ENCODE results near the gene EGLN1. TPM values are rescaled to one million over a fixed set of nuclear protein-coding genes. Genes with fewer than 3 reads are reported as not detected.

The EGLN1 gene
- total and polyA plus RNA-seq, 2 of the 8 experiments (the other 6 are each of a cell fraction or from before 2014, with no cell fraction given): 4.0 to 6.4 TPM

- Histone ChIP-seq H4K5ac (ENCODE audit: insufficient read length, low read depth, low read length) (no peak overlapping the region), H3K4me2 (ENCODE audit: insufficient read depth in 1 of 2, low read depth in 2 of 2, low read length in 2 of 2) (no peak overlapping the region; a peak in 1 of 4 replicates), H2BK5ac (ENCODE audit: low read depth, low read length) (no peak overlapping the region), H2BK120ac (replicated peaks; ENCODE audit: low read depth, low read length) (no peak overlapping the region), H3K18ac (ENCODE audit: extremely low read depth, low read length) (no peak overlapping the region), H3K4ac (replicated peaks; ENCODE audit: insufficient read length, low read depth, low read length) (no peak overlapping the region), H3K9ac (replicated peaks in 1 of 4; ENCODE audit: extremely low read depth in 1 of 4, low read depth in 3 of 4, low read length in 3 of 4) (no peak overlapping the region), H3K4me3 (ENCODE audit: extremely low read depth in 1 of 4, insufficient read depth in 2 of 4, low read depth in 3 of 4, low read length in 4 of 4) (0 out of 8 replicates have a peak overlapping the region, but pooled peaks of 1 of the 4 experiments have one; percentile 73), H3K56ac (replicated peaks; ENCODE audit: insufficient read length, low read depth, low read length) (no peak overlapping the region), H2AFZ (ENCODE audit: low read length) (no peak overlapping the region), H3K14ac (ENCODE audit: insufficient read length) (no peak overlapping the region), H4K8ac (ENCODE audit: extremely low read depth, insufficient read depth, low read length) (no peak overlapping the region), H3K79me2 (ENCODE audit: control insufficient read depth in 1 of 2, insufficient read depth in 2 of 2, low read length in 2 of 2) (peaks cover 0 to 13% of the 10 kb centered on the region in 2 experiments; a peak in 2 of 4 replicates), H3K36me3 (ENCODE audit: control insufficient read depth in 2 of 4, insufficient read depth in 4 of 4, low read length in 3 of 4) (no peaks in the 10 kb centered on the region), H2BK20ac (ENCODE audit: low read length) (no peak overlapping the region), H2AK5ac (ENCODE audit: low read depth, low read length) (no peak overlapping the region), H2BK15ac (ENCODE audit: low read length) (no peak overlapping the region), H3K23ac (ENCODE audit: insufficient read length) (no peak overlapping the region), H3K4me1 (replicated peaks in 1 of 4; ENCODE audit: control insufficient read depth in 3 of 4, insufficient read depth in 4 of 4, low read length in 3 of 4) (peaks cover 0 to 12% (median 0%) of the 10 kb centered on the region in 4 experiments; a peak in 4 of 7 replicates), H3K27ac (ENCODE audit: low read depth, low read length) (no peak overlapping the region), H3K9me3 (ENCODE audit: insufficient read depth in 2 of 2, low read depth in 1 of 2, low read length in 1 of 2) (no peaks in the 10 kb centered on the region), H3K23me2 (ENCODE audit: low read depth, low read length) (peaks cover 10% of the 10 kb centered on the region), H3K27me3 (replicated peaks in 1 of 4; ENCODE audit: control insufficient read depth in 3 of 4, extremely low read depth in 1 of 4, insufficient read depth in 3 of 4, low read length in 3 of 4) (peaks cover 11 to 37% (median 28%) of the 10 kb centered on the region in 4 experiments), H3K79me1 (ENCODE audit: low read depth, low read length) (no peaks in the 10 kb centered on the region), H2BK12ac (ENCODE audit: low read depth, low read length) (no peak overlapping the region), H4K20me1 (replicated peaks in 1 of 2; ENCODE audit: control insufficient read depth in 1 of 2, insufficient read depth in 2 of 2, low read length in 2 of 2) (peaks cover 5 to 17% of the 10 kb centered on the region in 2 experiments), H4K91ac (replicated peaks; ENCODE audit: insufficient read length, low read length) (no peak overlapping the region)
- no peak for TF ChIP-seq JUN (IDR thresholded peaks at IDR 0.05; ENCODE audit: low read depth, low read length)
- no peak for TF ChIP-seq EZH2 (IDR thresholded peaks at IDR 0.05; ENCODE audit: low read depth, low read length, severe bottlenecking)
- TF ChIP-seq TAF1 (IDR thresholded peaks at IDR 0.05; ENCODE audit: low read depth, low read length): no peak
- TF ChIP-seq KDM5A (IDR thresholded peaks at IDR 0.05; ENCODE audit: low read length): no peak
- TF ChIP-seq CREB1 (IDR thresholded peaks at IDR 0.05): no peak
- ChIA-PET CTCF (ENCODE audit: partially characterized antibody) (interaction anchor here (0.6 to 3.2 kb wide), 2 partner anchors 113 to 171 kb away, joined by 3 to 7 read pairs; no protein-coding TSS in a partner anchor), POLR2A (ENCODE audit: partially characterized antibody) (interaction anchor here (1.4 kb wide), 1 partner anchor 10 kb away, joined by 4 read pairs; no protein-coding TSS in a partner anchor)
- WGBS, 2 experiments (ENCODE audit: extremely low coverage in 1 of 2, insufficient coverage in 1 of 2, insufficient read length in 1 of 2, insufficient replicate concordance in 2 of 2, low coverage in 1 of 2, low lambda C conversion rate in 2 of 2, missing lambda C conversion rate in 1 of 2): 100% methylated on average over 1 of the region's 1 CpG; no CpG with 5 or more reads in 1 of the 2 experiments
- FAIRE-seq (no peak), DNase-seq (ENCODE audit: low read depth in 1 of 2, low spot score in 2 of 2) (no peak)
Measured at GRCh38 chr1:231419147-231419546, 2.9 kb downstream of the EGLN1 start.

Data from H1 (cell line).